Brain microvascular endothelial cell (primary cell): Measurements from ENCODE around the gene HRCT1.
A peak's percentile ranks its signal among the peaks of the same experiment; 100 is the strongest.

Experiments
- DNase-seq: peaks from one replicate; pipeline ENCODE4 v3.0.0-alpha.2; 2020
- H3K27ac ChIP-seq: fragments of 250-450 bp; sonication (Bioruptor Pico); 2 replicates; pipeline ENCODE4 v1.5.1; 2020; ENCODE audit warnings: mild to moderate bottlenecking, moderate library complexity
- H3K27me3 ChIP-seq: fragments of 250-450 bp; sonication (Bioruptor Pico); replicated peaks from 2 replicates; pipeline ENCODE4 v1.5.1; 2020; ENCODE audit warnings: mild to moderate bottlenecking
- H3K36me3 ChIP-seq: fragments of 250-450 bp; sonication (Bioruptor Pico); replicated peaks from 2 replicates; pipeline ENCODE4 v1.5.1; 2020; ENCODE audit warnings: mild to moderate bottlenecking
- H3K4me3 ChIP-seq: 2 replicates; pipeline ENCODE4 v1.5.1; 2011; ENCODE audit warnings: low read depth, mild to moderate bottlenecking, control low read depth, low read length, moderate library complexity
- in situ Hi-C: cut with HindIII; loops from 2 replicates; pipeline ENCODE4 v1.10.0; 2017; ENCODE audit warnings: low sequenced_read_pairs, low pct_ligation_motif_present
- TF ChIP-seq, protein P1 (sequence below): IDR thresholded peaks from 2 replicates; pipeline ENCODE4 v1.5.1; 2011; ENCODE audit warnings: low read depth, mild to moderate bottlenecking, moderate library complexity, low read length, control low read depth, inconsistent platforms; ENCODE audit errors: missing control alignments

The HRCT1 gene

DNA sequence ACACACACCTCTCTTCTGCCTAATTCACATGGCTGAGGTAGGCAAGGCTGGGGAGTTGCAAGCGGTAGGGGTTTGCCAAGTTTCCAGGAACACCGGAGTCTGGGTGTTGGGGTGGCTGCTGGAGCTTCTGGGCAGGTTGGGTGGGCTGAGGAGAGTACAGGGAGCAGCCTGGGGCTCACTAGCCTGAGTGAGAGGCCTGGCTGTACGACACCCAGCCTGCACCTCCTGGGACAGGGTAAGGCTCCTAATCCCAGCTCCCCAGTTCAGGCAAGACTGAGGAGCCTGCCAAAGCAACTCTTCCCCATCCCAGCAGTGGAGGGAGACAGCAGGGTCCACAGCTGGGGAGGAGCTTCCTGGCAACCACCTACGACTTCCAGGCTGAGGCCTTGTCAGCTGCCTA is 11.3 kb downstream of the HRCT1 start:
- Histone ChIP-seq H3K27me3 (no peaks in the 10 kb centered on the region), H3K36me3 (no peaks in the 10 kb centered on the region), H3K27ac (no peak overlapping the region), H3K4me3 (no peak overlapping the region)
- DNase-seq, result no peak
- in situ Hi-C loops, result no loop called here
- TF ChIP-seq, protein P1, sequence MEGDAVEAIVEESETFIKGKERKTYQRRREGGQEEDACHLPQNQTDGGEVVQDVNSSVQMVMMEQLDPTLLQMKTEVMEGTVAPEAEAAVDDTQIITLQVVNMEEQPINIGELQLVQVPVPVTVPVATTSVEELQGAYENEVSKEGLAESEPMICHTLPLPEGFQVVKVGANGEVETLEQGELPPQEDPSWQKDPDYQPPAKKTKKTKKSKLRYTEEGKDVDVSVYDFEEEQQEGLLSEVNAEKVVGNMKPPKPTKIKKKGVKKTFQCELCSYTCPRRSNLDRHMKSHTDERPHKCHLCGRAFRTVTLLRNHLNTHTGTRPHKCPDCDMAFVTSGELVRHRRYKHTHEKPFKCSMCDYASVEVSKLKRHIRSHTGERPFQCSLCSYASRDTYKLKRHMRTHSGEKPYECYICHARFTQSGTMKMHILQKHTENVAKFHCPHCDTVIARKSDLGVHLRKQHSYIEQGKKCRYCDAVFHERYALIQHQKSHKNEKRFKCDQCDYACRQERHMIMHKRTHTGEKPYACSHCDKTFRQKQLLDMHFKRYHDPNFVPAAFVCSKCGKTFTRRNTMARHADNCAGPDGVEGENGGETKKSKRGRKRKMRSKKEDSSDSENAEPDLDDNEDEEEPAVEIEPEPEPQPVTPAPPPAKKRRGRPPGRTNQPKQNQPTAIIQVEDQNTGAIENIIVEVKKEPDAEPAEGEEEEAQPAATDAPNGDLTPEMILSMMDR, result no peak

DNA sequence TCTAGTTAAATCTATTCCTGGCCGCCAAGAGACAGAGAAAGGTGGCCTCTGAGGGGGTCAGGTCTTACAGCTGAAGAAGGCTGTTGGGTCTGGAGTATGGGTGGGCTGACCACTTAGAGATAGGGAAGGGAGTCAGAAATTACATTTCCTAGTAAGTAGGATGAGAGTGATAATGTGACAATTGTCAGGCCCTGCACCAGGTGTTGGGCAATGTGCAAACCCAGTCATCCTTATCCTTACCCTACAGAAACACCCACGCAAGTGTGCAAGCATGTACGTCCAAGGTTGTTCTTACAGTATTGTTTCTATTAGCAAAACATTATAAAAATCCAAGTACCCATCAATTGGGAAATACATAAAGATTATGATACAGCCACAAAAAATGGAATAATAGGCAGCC is 12.8 kb downstream of the HRCT1 start:
- H3K27me3 ChIP-seq, result no peaks in the 10 kb centered on the region
- H3K36me3 ChIP-seq, result no peaks in the 10 kb centered on the region
- in situ Hi-C loops, result no loop called here
- TF ChIP-seq, protein P1, result no peak
- no peak overlapping the region for H3K27ac ChIP-seq
- no peak for DNase-seq
- H3K4me3 ChIP-seq, result no peak overlapping the region

DNA sequence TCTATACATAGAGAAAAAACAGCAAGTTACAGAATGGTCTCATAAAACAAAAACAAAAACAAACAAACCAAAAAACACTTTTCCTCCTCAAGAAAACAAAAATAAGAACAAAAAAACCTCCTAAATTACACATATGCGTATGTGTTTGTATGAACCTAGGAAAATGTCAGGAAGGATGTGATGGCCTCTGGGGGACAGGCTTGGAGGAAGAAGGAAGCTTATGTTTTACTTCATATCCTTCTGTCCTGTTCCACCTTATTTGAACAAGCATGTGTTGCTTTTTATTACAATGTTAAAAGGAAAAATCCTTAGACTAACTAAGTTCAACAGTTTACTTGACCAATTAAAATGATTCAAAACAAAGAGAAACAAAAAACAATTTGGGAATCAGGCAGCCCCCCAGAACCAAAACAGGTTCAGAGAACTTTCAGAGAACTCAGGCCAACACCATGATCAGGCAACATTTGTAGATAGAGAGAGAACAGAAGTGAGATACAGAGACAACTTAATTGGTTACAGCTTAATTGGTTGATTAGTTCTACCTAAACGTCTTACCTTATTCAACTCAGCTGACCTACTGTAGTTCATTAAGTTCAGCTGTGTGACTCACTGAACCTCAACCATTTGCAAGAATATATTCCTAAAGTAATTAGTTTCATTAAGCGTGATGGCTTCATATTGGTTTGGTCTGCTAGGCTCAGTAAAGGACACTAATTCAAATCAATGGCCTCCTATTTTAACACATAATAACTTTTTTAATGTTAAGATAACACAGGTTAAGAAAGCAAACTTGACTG is 13.4 kb downstream of the HRCT1 start:
- in situ Hi-C loops, result no loop called here
- H3K27ac ChIP-seq, result no peak overlapping the region

DNA sequence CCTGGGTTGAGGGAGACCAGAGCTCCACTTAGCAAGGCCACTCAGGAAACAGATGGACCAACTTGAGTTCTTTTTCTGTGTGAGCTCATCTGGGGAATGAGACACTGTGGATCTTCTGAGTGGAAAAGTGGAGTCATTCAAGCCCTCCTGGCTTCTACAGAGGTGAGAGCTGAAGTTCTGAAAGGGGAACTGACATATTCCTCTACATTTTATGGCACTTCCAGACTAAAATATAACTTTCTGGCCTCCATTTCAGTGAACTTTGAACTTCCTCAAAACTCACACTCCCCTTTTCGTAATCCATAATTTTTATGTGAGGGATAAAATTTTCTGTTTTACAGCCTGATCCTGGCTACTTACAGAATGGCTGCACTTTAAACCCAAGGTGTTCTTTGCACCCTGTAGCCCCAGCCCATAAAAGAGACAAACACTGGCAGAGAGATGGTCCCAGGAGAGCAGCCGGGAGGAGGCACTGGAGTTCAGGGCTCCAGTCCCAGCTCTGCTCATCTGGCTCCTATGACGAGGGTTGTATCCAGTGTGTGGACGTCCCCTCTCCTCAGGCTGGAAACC is 14.1 kb downstream of the HRCT1 start:
- no peaks in the 10 kb centered on the region for H3K36me3 ChIP-seq
- no peak for DNase-seq
- H3K27me3 ChIP-seq, result no peaks in the 10 kb centered on the region
- no peak overlapping the region for H3K4me3 ChIP-seq
- H3K27ac ChIP-seq, result no peak overlapping the region
- in situ Hi-C loops, result no loop called here
- TF ChIP-seq, protein P1, result no peak

More for the DNA sequence above, 13.4 kb downstream of the HRCT1 start:
- Histone ChIP-seq H3K4me3 (no peak overlapping the region), H3K27me3 (no peaks in the 10 kb centered on the region), H3K36me3 (no peaks in the 10 kb centered on the region)
- TF ChIP-seq, protein P1, result no peak
- no peak for DNase-seq

DNA sequence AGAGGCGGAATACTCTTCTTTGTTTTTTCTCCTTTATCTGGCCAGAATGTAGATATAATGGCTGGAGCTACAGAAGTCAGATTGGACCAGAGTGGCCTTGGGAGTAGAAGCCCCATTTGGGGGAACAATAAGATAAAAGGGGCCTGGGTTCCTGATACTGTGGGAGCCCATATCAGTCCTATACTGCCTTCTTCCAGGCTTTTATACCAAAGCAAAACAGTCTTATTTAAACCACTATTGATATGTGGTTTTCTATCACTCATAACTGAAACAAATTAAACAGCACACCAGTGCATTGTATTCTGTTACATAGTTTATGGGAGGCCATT is 17.6 kb downstream of the HRCT1 start:
- in situ Hi-C loops, result no loop called here
- TF ChIP-seq, protein P1, result no peak
- no peak for DNase-seq
- Histone ChIP-seq H3K4me3 (no peak overlapping the region), H3K36me3 (no peaks in the 10 kb centered on the region), H3K27ac (peak overlapping the region; percentile 94), H3K27me3 (no peaks in the 10 kb centered on the region)
